CD14-positive monocyte (primary cell): Measurements from ENCODE around the gene WFS1. TPM values are rescaled to one million over a fixed set of nuclear protein-coding genes. Genes with fewer than 3 reads are reported as not detected.

Experiments used
- DNase-seq, 3 donors: peaks; one replicate each; pipeline ENCODE4 v3.0.0-alpha.2; 2011 to 2022
- H2AFZ ChIP-seq: 2 replicates; pipeline ENCODE4 v1.6.0; 2012; ENCODE audit warnings: mild to moderate bottlenecking, low read depth, low read length, inconsistent platforms; ENCODE audit not compliant: insufficient read depth, poor library complexity, severe bottlenecking
- H3K27ac ChIP-seq, 2 donors: 1 replicate in 1 of 2; 2 replicates in 1 of 2; pipeline ENCODE4 v1.5.1; 2012 to 2013; ENCODE audit warnings: low read length in 2 of 2, control low read depth in 1 of 2, inconsistent platforms in 1 of 2, low read depth in 1 of 2, mild to moderate bottlenecking in 1 of 2
- H3K27me3 ChIP-seq, 2 donors: one replicate each; pipeline versions ENCODE4 v1.6.0 to v1.6.1; 2011 to 2013; ENCODE audit warnings: low read length in 2 of 2; ENCODE audit not compliant: control insufficient read depth in 2 of 2, insufficient read depth in 2 of 2
- H3K36me3 ChIP-seq, 2 donors: replicated peaks in 1 of 2; 1 replicate in 1 of 2; 2 replicates in 1 of 2; pipeline versions ENCODE4 v1.5.1 to v1.6.1; 2012 to 2013; ENCODE audit warnings: low read length in 2 of 2, control low read depth in 1 of 2, inconsistent platforms in 1 of 2, mild to moderate bottlenecking in 1 of 2; ENCODE audit not compliant: insufficient read depth in 2 of 2, control insufficient read depth in 1 of 2
- H3K4me1 ChIP-seq, 2 donors: 1 replicate in 1 of 2; 2 replicates in 1 of 2; pipeline versions ENCODE4 v1.5.1 to v1.6.1; 2012 to 2013; ENCODE audit warnings: low read length in 2 of 2, control low read depth in 1 of 2, inconsistent platforms in 1 of 2, mild to moderate bottlenecking in 1 of 2, moderate library complexity in 1 of 2; ENCODE audit not compliant: insufficient read depth in 2 of 2, control insufficient read depth in 1 of 2
- H3K4me2 ChIP-seq: replicated peaks from 2 replicates; pipeline ENCODE3; 2012; ENCODE audit warnings: low read length, moderate library complexity, mild to moderate bottlenecking; ENCODE audit not compliant: poor library complexity, severe bottlenecking; ENCODE audit errors: extremely low read depth
- H3K4me3 ChIP-seq, 3 experiments: fragments of 200-600 bp in 1 of 3; sonication (generic) in 1 of 3; replicated peaks in 1 of 3; 1 replicate in 2 of 3; 2 replicates in 1 of 3; pipeline ENCODE4 v1.5.1; 2011 to 2013; ENCODE audit warnings: low read length in 3 of 3, mild to moderate bottlenecking in 3 of 3, control low read depth in 2 of 3, low read depth in 2 of 3, inconsistent platforms in 1 of 3, moderate library complexity in 1 of 3
- H3K79me2 ChIP-seq: 2 replicates; pipeline ENCODE4 v1.6.0; 2012; ENCODE audit warnings: mild to moderate bottlenecking, control low read depth, inconsistent platforms, low read length, moderate library complexity; ENCODE audit not compliant: insufficient read depth
- H3K9ac ChIP-seq: 2 replicates; pipeline ENCODE4 v1.6.0; 2017; ENCODE audit warnings: low read length, mild to moderate bottlenecking; ENCODE audit not compliant: insufficient read depth, poor library complexity, severe bottlenecking
- H3K9me3 ChIP-seq, 2 donors: replicated peaks in 1 of 2; 1 replicate in 1 of 2; 2 replicates in 1 of 2; pipeline versions ENCODE4 v1.5.1 to v1.6.1; 2012 to 2013; ENCODE audit warnings: low read length in 2 of 2, control low read depth in 1 of 2; ENCODE audit not compliant: control insufficient read depth in 1 of 2, insufficient read depth in 1 of 2
- H4K20me1 ChIP-seq: 2 replicates; pipeline ENCODE4 v1.6.0; 2012; ENCODE audit warnings: mild to moderate bottlenecking, low read length, control low read depth, moderate library complexity; ENCODE audit not compliant: insufficient read depth
- H3K27ac Mint-ChIP-seq, 7 donors: one replicate each; pipeline ENCODE4 v1.8.0; 2020; ENCODE audit warnings: mild to moderate bottlenecking in 7 of 7, mixed read lengths in 7 of 7, moderate library complexity in 6 of 7, inconsistent platforms in 2 of 7
- H3K27me3 Mint-ChIP-seq, 3 donors: one replicate each; pipeline ENCODE4 v1.8.0; 2021 to 2022; ENCODE audit warnings: low read depth in 3 of 3, mild to moderate bottlenecking in 3 of 3, mixed read lengths in 3 of 3, moderate library complexity in 3 of 3, inconsistent platforms in 1 of 3
- H3K36me3 Mint-ChIP-seq, 2 donors: one replicate each; pipeline ENCODE4 v1.8.0; 2020; ENCODE audit warnings: mixed read lengths in 2 of 2, inconsistent platforms in 1 of 2, mild to moderate bottlenecking in 1 of 2
- H3K4me1 Mint-ChIP-seq: one replicate; pipeline ENCODE4 v1.8.0; 2020; ENCODE audit warnings: mild to moderate bottlenecking, mixed read lengths
- H3K4me3 Mint-ChIP-seq, 2 donors: one replicate each; pipeline ENCODE4 v1.8.0; 2020; ENCODE audit warnings: mild to moderate bottlenecking in 2 of 2, mixed read lengths in 2 of 2, moderate library complexity in 1 of 2
- H3K9me3 Mint-ChIP-seq, 7 donors: one replicate each; pipeline ENCODE4 v1.8.0; 2020 to 2022; ENCODE audit warnings: mixed read lengths in 7 of 7, mild to moderate bottlenecking in 6 of 7, moderate library complexity in 6 of 7, inconsistent platforms in 2 of 7
- CTCF ChIP-seq: fragments of 200-600 bp; IDR thresholded peaks from one replicate; pipeline ENCODE4 v1.8.0; 2022; ENCODE audit warnings: antibody characterized with exemption, mild to moderate bottlenecking
- WGBS: methylation state at CpG from one replicate; pipeline ENCODE4 v1.1.5; 2013; ENCODE audit warnings: missing lambda C conversion rate; ENCODE audit not compliant: insufficient coverage; 5-methylcytosine and 5-hydroxymethylcytosine counted together
- intact Hi-C, 2 donors: fragments of 100-400 bp; cut with micrococcal nuclease; formaldehyde crosslinking; loops; one replicate each; pipeline versions ENCODE4 v1.15.0 to v1.15.1; 2023
- polyA plus RNA-seq, 3 donors: library from polyadenylated mRNA; depleted of rRNA in 1 of 3; unstranded in 2 of 3; stranded (reverse) in 1 of 3; fragments of 300-500 nt in 2 of 3; fragments of >200 nt in 1 of 3; fragmentation: Illumina TruSeq in 2 of 3; gene quantifications; 1 replicate in 2 of 3; 2 replicates in 1 of 3; pipeline ENCODE4 v1.2.3, GENCODE V29; 2012 to 2021

Gene WFS1
- polyA plus RNA-seq, 3 donors = 0.39 to 1.8 (median 0.93) TPM

DNA sequence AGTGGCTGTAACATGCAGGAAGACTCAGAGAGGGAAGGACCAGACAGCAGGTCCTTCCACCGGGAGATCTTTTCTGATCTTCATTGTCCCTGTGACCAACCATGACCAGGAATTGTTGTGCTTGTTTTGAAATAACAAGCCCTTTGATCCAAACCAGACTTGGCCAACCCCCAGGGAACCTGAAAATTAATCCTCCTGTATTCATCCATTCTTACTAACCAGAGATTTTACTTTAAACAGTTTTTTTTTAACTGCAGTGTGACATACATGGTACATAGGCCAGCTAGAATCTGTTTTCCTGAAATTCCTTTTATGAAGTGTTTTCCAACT, 4.0 kb downstream of the WFS1 start:
- H3K36me3 ChIP-seq = no peaks in the 10 kb centered on the region
- no peaks in the 10 kb centered on the region for H4K20me1 ChIP-seq
- peaks cover 8 to 30% of the 10 kb centered on the region in 2 donors for H3K27me3 ChIP-seq
- H3K79me2 ChIP-seq = no peaks in the 10 kb centered on the region
- intact Hi-C loops = no loop called here
- no peak for DNase-seq
- Mint-ChIP-seq H3K36me3 (peaks cover 0 to 2% of the 10 kb centered on the region in 2 donors), H3K9me3 (peaks cover 0 to 15% (median 6%) of the 10 kb centered on the region in 7 donors), H3K4me3 (no peak overlapping the region), H3K4me1 (peaks cover 11% of the 10 kb centered on the region), H3K27me3 (peaks cover 29 to 61% (median 38%) of the 10 kb centered on the region in 3 donors), H3K27ac (no peak overlapping the region)
- H3K4me1 ChIP-seq = peaks cover 11 to 19% of the 10 kb centered on the region in 2 donors
- 100% methylated on average over 1 of the region's 1 CpG for WGBS
- no peak overlapping the region for H3K27ac ChIP-seq
- no peak for TF ChIP-seq CTCF
- H2AFZ ChIP-seq = no peak overlapping the region
- no peak overlapping the region for H3K9ac ChIP-seq
- H3K4me3 ChIP-seq = no peak overlapping the region
- H3K9me3 ChIP-seq = peaks cover 0 to 9% of the 10 kb centered on the region in 2 donors
- no peak overlapping the region for H3K4me2 ChIP-seq

GRCh38 chr4:6275351-6275750, 5.7 kb downstream of the WFS1 start:
- peaks cover 32 to 59% (median 35%) of the 10 kb centered on the region in 3 donors for H3K27me3 Mint-ChIP-seq

More at GRCh38 chr4:6275351-6275750, 5.7 kb downstream of the WFS1 start:
- Histone ChIP-seq H3K9ac (no peak overlapping the region), H3K4me1 (peaks cover 2 to 3% of the 10 kb centered on the region in 2 donors), H3K4me3 (no peak overlapping the region), H3K27ac (no peak overlapping the region), H3K79me2 (no peaks in the 10 kb centered on the region), H4K20me1 (no peaks in the 10 kb centered on the region), H3K4me2 (no peak overlapping the region), H2AFZ (no peak overlapping the region), H3K36me3 (no peaks in the 10 kb centered on the region), H3K27me3 (peaks cover 8 to 21% of the 10 kb centered on the region in 2 donors), H3K9me3 (peaks cover 0 to 9% of the 10 kb centered on the region in 2 donors)
- intact Hi-C loops = no loop called here
- 92% methylated on average over 8 of the region's 10 CpGs for WGBS
- no peak overlapping the region for H3K4me3 Mint-ChIP-seq
- peaks cover 0 to 2% of the 10 kb centered on the region in 2 donors for H3K36me3 Mint-ChIP-seq
- H3K27ac Mint-ChIP-seq = no peak overlapping the region
- no peak for TF ChIP-seq CTCF
- H3K9me3 Mint-ChIP-seq = peaks cover 0 to 7% (median 2%) of the 10 kb centered on the region in 7 donors
- no peak for DNase-seq
- H3K4me1 Mint-ChIP-seq = peaks cover 6% of the 10 kb centered on the region
